ENCODE results near the gene TMPRSS13.
"Not testable (repeated sequence)": the region's sequence is repeated elsewhere in the genome, so short reads cannot be mapped to it uniquely, and the experiment has no call there.

Gene TMPRSS13

GRCh38 chr11:117872975-117873827 lies 56.0 kb downstream of the TMPRSS13 start:
- no peak for DNase-seq (ENCODE audit: low read depth in 2 of 2)

- no peak for DNase-seq (ENCODE audit: low read depth in 2 of 2)
These were observed 56.7 kb downstream of the TMPRSS13 start for GRCh38 chr11:117872420-117872961.

- no peak for DNase-seq (ENCODE audit: low read depth in 2 of 2)
These were observed 57.4 kb downstream of the TMPRSS13 start for GRCh38 chr11:117871784-117872183.

GRCh38 chr11:117871160-117871559 lies 58.0 kb downstream of the TMPRSS13 start:
- DNase-seq (ENCODE audit: low read depth in 2 of 2) = no peak

GRCh38 chr11:117870103-117870952 lies 58.9 kb downstream of the TMPRSS13 start:
- DNase-seq (ENCODE audit: low read depth in 2 of 2) = no peak

- DNase-seq (ENCODE audit: low read depth in 2 of 2) = no peak
These were observed 59.6 kb downstream of the TMPRSS13 start for GRCh38 chr11:117869604-117870003.

- DNase-seq (ENCODE audit: low read depth in 2 of 2) = no peak
These were observed 60.2 kb downstream of the TMPRSS13 start for GRCh38 chr11:117868815-117869561.

- no peak for DNase-seq (ENCODE audit: low read depth in 2 of 2)
These were observed 61.1 kb downstream of the TMPRSS13 start for GRCh38 chr11:117868088-117868487.

GRCh38 chr11:117866526-117866925 lies 62.7 kb downstream of the TMPRSS13 start:
- no peak for DNase-seq (ENCODE audit: low read depth in 2 of 2)

- not testable (repeated sequence) for DNase-seq (ENCODE audit: low read depth in 2 of 2)
These were observed 63.7 kb downstream of the TMPRSS13 start for GRCh38 chr11:117865546-117865945.

- no peak for DNase-seq (ENCODE audit: low read depth in 2 of 2)
These were observed 65.8 kb downstream of the TMPRSS13 start for GRCh38 chr11:117863383-117863782.

GRCh38 chr11:117862753-117863152 lies 66.4 kb downstream of the TMPRSS13 start:
- DNase-seq (ENCODE audit: low read depth in 2 of 2) = no peak

- no peak for DNase-seq (ENCODE audit: low read depth in 2 of 2)
These were observed 67.0 kb downstream of the TMPRSS13 start for GRCh38 chr11:117862019-117862725.

GRCh38 chr11:117861151-117862018 lies 67.8 kb downstream of the TMPRSS13 start:
- no peak for DNase-seq (ENCODE audit: low read depth in 2 of 2)

- DNase-seq (ENCODE audit: low read depth in 2 of 2) = no peak
These were observed 69.1 kb downstream of the TMPRSS13 start for GRCh38 chr11:117860139-117860538.

GRCh38 chr11:117859488-117860112 lies 69.6 kb downstream of the TMPRSS13 start:
- DNase-seq (ENCODE audit: low read depth in 2 of 2) = no peak

- no peak for DNase-seq (ENCODE audit: low read depth in 2 of 2)
These were observed 70.1 kb downstream of the TMPRSS13 start for GRCh38 chr11:117859061-117859460.

- no peak for DNase-seq (ENCODE audit: low read depth in 2 of 2)
These were observed 71.3 kb downstream of the TMPRSS13 start for GRCh38 chr11:117857734-117858414.

Data from stimulated activated CD4-positive, alpha-beta T cell treated with anti-CD3 and anti-CD28 coated beads, Interleukin-12 subunit alpha, Interleukin-12 subunit beta, amount 100 ng/mL, for 24 hours (primary cell).